ENCODE results near the gene PAX9. TPM values are rescaled to one million over a fixed set of nuclear protein-coding genes. Genes with fewer than 3 reads are reported as not detected.

The PAX9 gene
- total and polyA plus RNA-seq, 2 of the 13 experiments (the other 11 are each of a cell fraction or from before 2014, with no cell fraction given): 0.03 TPM; not detected in 1

DNA sequence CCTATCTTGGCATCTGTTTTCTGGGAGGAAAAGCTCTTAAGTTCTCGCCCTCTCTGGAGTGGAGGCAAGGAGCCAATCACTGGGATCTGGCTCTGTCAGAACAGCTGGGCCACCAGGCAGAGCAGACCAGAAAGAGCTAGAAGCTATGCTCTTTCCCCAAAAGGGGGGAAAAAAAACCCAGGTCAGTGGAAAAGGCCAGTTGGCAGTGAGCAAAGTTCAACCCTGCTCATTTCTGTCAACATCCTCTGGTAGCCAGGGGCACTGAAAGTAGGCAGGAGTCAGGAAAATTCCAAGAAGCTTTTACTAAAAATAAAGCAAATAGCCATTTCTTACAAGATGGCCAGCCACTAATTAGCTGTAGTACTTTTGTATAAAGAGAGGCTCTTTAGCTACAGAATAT lies 36.6 kb upstream of the PAX9 start (continued):
- TF ChIP-seq MYNN (CRISPR knock-in tag; IDR thresholded peaks at IDR 0.05; ENCODE audit: low read depth) (no peak), ZNF331 (CRISPR knock-in tag; IDR thresholded peaks at IDR 0.05) (peak; percentile 48; the same call in 1 of the 2 replicates), FOXO1 (CRISPR knock-in tag; IDR thresholded peaks at IDR 0.05) (peak; percentile 35; the same call in 1 of the 2 replicates), ZNF205 (CRISPR knock-in tag; IDR thresholded peaks at IDR 0.05) (peak; percentile 59; the same call in 1 of the 2 replicates), AHR (CRISPR knock-in tag; IDR thresholded peaks at IDR 0.05) (no peak), ZSCAN9 (CRISPR knock-in tag; IDR thresholded peaks at IDR 0.05; ENCODE audit: borderline replicate concordance) (no peak), ZNF850 (CRISPR knock-in tag; conservative IDR thresholded peaks at IDR 0.05) (no peak), ZNF329 (CRISPR knock-in tag; IDR thresholded peaks at IDR 0.05; ENCODE audit: low read depth) (no peak), SATB2 (CRISPR knock-in tag; IDR thresholded peaks at IDR 0.05) (no peak), ZNF879 (CRISPR knock-in tag; IDR thresholded peaks at IDR 0.05) (no peak), KLF11 (CRISPR knock-in tag; IDR thresholded peaks at IDR 0.05) (no peak), ZMYM4 (CRISPR knock-in tag; IDR thresholded peaks at IDR 0.05) (peak; percentile 56; the same call in 1 of the 2 replicates), HNF4A (CRISPR knock-in tag; IDR thresholded peaks at IDR 0.05) (peak; percentile 87), CEBPG (CRISPR knock-in tag; IDR thresholded peaks at IDR 0.05) (0 out of 2 replicates have a peak, but pooled peaks have one; percentile 10), MIER2 (CRISPR knock-in tag; IDR thresholded peaks at IDR 0.05) (0 out of 2 replicates have a peak, but pooled peaks have one; percentile 29), KDM6A (CRISPR knock-in tag; IDR thresholded peaks at IDR 0.05; ENCODE audit: low read depth) (0 out of 2 replicates have a peak, but pooled peaks have one; percentile 25), RXRB (CRISPR knock-in tag; IDR thresholded peaks at IDR 0.05; ENCODE audit: borderline replicate concordance) (peak; percentile 18; the same call in 1 of the 2 replicates), TEAD3 (CRISPR knock-in tag; optimal IDR thresholded peaks at IDR 0.05; ENCODE audit: borderline replicate concordance) (peak; percentile 12), RFXAP (CRISPR knock-in tag; IDR thresholded peaks at IDR 0.05; ENCODE audit: borderline replicate concordance) (no peak)
- TF ChIP-seq, protein P1, sequence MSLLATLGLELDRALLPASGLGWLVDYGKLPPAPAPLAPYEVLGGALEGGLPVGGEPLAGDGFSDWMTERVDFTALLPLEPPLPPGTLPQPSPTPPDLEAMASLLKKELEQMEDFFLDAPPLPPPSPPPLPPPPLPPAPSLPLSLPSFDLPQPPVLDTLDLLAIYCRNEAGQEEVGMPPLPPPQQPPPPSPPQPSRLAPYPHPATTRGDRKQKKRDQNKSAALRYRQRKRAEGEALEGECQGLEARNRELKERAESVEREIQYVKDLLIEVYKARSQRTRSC (CRISPR knock-in tag; IDR thresholded peaks at IDR 0.05; ENCODE audit: low read depth): no peak
- TF ChIP-seq, protein P2, sequence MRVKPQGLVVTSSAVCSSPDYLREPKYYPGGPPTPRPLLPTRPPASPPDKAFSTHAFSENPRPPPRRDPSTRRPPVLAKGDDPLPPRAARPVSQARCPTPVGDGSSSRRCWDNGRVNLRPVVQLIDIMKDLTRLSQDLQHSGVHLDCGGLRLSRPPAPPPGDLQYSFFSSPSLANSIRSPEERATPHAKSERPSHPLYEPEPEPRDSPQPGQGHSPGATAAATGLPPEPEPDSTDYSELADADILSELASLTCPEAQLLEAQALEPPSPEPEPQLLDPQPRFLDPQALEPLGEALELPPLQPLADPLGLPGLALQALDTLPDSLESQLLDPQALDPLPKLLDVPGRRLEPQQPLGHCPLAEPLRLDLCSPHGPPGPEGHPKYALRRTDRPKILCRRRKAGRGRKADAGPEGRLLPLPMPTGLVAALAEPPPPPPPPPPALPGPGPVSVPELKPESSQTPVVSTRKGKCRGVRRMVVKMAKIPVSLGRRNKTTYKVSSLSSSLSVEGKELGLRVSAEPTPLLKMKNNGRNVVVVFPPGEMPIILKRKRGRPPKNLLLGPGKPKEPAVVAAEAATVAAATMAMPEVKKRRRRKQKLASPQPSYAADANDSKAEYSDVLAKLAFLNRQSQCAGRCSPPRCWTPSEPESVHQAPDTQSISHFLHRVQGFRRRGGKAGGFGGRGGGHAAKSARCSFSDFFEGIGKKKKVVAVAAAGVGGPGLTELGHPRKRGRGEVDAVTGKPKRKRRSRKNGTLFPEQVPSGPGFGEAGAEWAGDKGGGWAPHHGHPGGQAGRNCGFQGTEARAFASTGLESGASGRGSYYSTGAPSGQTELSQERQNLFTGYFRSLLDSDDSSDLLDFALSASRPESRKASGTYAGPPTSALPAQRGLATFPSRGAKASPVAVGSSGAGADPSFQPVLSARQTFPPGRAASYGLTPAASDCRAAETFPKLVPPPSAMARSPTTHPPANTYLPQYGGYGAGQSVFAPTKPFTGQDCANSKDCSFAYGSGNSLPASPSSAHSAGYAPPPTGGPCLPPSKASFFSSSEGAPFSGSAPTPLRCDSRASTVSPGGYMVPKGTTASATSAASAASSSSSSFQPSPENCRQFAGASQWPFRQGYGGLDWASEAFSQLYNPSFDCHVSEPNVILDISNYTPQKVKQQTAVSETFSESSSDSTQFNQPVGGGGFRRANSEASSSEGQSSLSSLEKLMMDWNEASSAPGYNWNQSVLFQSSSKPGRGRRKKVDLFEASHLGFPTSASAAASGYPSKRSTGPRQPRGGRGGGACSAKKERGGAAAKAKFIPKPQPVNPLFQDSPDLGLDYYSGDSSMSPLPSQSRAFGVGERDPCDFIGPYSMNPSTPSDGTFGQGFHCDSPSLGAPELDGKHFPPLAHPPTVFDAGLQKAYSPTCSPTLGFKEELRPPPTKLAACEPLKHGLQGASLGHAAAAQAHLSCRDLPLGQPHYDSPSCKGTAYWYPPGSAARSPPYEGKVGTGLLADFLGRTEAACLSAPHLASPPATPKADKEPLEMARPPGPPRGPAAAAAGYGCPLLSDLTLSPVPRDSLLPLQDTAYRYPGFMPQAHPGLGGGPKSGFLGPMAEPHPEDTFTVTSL (CRISPR knock-in tag; IDR thresholded peaks at IDR 0.05; ENCODE audit: borderline replicate concordance): peak; percentile 39; the same call in 1 of the 2 replicates
- TF ChIP-seq, protein P3, sequence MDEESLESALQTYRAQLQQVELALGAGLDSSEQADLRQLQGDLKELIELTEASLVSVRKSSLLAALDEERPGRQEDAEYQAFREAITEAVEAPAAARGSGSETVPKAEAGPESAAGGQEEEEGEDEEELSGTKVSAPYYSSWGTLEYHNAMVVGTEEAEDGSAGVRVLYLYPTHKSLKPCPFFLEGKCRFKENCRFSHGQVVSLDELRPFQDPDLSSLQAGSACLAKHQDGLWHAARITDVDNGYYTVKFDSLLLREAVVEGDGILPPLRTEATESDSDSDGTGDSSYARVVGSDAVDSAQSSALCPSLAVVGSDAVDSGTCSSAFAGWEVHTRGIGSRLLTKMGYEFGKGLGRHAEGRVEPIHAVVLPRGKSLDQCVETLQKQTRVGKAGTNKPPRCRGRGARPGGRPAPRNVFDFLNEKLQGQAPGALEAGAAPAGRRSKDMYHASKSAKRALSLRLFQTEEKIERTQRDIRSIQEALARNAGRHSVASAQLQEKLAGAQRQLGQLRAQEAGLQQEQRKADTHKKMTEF (CRISPR knock-in tag; IDR thresholded peaks at IDR 0.05): 0 out of 2 replicates have a peak, but pooled peaks have one; percentile 26

All from HepG2 (cell line).